PFSK-1 (cell line): ENCODE results near the gene CYSTM1.

Source experiments
- TAF1 ChIP-seq: IDR thresholded peaks from 2 replicates; pipeline ENCODE4 v1.6.1; 2012; ENCODE audit warnings: low read length, control low read depth, borderline replicate concordance; ENCODE audit not compliant: insufficient read depth
- TF ChIP-seq, protein P1 (sequence below), 2 experiments: IDR thresholded peaks; 2 replicates each; pipeline versions ENCODE4 v1.6.1 to v1.8.0; 2011 to 2012; ENCODE audit warnings: low read depth in 2 of 2, low read length in 2 of 2, control low read depth in 1 of 2, inconsistent platforms in 1 of 2, mild to moderate bottlenecking in 1 of 2, moderate library complexity in 1 of 2; ENCODE audit not compliant: insufficient read depth in 1 of 2

DNA sequence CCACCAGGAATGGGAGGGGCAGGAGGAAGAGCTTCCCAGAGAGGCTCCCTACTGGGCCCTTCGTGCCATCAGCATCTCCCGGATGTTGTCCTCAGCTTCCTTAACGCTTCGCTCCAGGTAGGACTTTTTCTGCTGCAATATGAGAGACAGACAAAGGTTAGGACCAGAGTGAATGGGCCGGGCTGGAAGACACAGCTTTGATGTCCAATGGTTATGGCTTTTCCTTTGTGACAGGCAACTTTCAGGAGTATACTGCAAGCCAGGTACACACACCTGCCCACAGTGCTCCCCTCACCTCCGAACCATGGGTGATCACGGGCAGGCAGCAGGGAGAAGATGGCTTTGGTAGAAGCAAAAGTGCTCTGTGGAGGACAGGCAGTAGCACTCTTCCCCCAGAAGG lies 70.9 kb downstream of the CYSTM1 start:
- no peak for TF ChIP-seq TAF1
- TF ChIP-seq, protein P1, sequence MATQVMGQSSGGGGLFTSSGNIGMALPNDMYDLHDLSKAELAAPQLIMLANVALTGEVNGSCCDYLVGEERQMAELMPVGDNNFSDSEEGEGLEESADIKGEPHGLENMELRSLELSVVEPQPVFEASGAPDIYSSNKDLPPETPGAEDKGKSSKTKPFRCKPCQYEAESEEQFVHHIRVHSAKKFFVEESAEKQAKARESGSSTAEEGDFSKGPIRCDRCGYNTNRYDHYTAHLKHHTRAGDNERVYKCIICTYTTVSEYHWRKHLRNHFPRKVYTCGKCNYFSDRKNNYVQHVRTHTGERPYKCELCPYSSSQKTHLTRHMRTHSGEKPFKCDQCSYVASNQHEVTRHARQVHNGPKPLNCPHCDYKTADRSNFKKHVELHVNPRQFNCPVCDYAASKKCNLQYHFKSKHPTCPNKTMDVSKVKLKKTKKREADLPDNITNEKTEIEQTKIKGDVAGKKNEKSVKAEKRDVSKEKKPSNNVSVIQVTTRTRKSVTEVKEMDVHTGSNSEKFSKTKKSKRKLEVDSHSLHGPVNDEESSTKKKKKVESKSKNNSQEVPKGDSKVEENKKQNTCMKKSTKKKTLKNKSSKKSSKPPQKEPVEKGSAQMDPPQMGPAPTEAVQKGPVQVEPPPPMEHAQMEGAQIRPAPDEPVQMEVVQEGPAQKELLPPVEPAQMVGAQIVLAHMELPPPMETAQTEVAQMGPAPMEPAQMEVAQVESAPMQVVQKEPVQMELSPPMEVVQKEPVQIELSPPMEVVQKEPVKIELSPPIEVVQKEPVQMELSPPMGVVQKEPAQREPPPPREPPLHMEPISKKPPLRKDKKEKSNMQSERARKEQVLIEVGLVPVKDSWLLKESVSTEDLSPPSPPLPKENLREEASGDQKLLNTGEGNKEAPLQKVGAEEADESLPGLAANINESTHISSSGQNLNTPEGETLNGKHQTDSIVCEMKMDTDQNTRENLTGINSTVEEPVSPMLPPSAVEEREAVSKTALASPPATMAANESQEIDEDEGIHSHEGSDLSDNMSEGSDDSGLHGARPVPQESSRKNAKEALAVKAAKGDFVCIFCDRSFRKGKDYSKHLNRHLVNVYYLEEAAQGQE (IDR thresholded peaks at IDR 0.05; ENCODE audit: insufficient read depth in 1 of 2, low read depth in 2 of 2, low read length in 2 of 2): no peak
